ENCODE data around the gene RIC1.

RIC1 gene

DNA sequence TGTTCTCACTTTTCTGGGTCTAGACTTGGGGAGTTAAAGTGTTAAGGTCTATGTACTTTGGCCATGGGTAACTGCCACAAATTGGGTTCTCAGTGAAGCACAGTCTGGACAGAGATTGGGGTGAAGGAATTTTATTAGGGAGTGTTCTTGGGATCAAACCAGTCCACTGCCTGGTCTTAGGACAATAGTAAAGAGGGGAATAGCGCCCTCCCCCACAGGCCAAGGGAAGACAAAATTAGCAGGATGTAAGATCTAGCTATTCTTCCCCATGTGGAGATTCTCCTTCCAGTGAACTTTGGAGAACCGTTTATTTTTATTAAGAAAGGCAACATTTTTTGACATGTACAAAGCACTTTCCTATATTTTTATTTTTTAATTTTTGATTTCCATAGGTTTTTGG lies 18.4 kb upstream of the RIC1 start:
- TF ChIP-seq, protein P1, sequence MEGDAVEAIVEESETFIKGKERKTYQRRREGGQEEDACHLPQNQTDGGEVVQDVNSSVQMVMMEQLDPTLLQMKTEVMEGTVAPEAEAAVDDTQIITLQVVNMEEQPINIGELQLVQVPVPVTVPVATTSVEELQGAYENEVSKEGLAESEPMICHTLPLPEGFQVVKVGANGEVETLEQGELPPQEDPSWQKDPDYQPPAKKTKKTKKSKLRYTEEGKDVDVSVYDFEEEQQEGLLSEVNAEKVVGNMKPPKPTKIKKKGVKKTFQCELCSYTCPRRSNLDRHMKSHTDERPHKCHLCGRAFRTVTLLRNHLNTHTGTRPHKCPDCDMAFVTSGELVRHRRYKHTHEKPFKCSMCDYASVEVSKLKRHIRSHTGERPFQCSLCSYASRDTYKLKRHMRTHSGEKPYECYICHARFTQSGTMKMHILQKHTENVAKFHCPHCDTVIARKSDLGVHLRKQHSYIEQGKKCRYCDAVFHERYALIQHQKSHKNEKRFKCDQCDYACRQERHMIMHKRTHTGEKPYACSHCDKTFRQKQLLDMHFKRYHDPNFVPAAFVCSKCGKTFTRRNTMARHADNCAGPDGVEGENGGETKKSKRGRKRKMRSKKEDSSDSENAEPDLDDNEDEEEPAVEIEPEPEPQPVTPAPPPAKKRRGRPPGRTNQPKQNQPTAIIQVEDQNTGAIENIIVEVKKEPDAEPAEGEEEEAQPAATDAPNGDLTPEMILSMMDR (conservative IDR thresholded peaks at IDR 0.05; ENCODE audit: low read length), result peak; percentile 22; the same call in 1 of the 2 replicates
- no peak for TF ChIP-seq EZH2phosphoT487 (IDR thresholded peaks at IDR 0.05; ENCODE audit: borderline replicate concordance)
- no peak overlapping the region for H3K4me3 ChIP-seq (ENCODE audit: low read length, poor library complexity, severe bottlenecking)
- no peaks in the 10 kb centered on the region for H3K79me2 ChIP-seq (ENCODE audit: insufficient read depth, low read length)
- H3K27me3 ChIP-seq (ENCODE audit: insufficient read depth, low read length, poor library complexity, severe bottlenecking), result no peaks in the 10 kb centered on the region
- no peaks in the 10 kb centered on the region for H3K36me3 ChIP-seq (ENCODE audit: insufficient read depth, low read length)
- H4K20me1 ChIP-seq (ENCODE audit: insufficient read depth, low read length, poor library complexity, severe bottlenecking), result no peaks in the 10 kb centered on the region
- no peak overlapping the region for H3K4me2 ChIP-seq (ENCODE audit: low read depth, low read length, poor library complexity, severe bottlenecking)
- H3K9me3 ChIP-seq (ENCODE audit: insufficient read depth, low read depth, low read length), result no peaks in the 10 kb centered on the region
- H3F3A ChIP-seq (ENCODE audit: low read depth), result no peaks in the 10 kb centered on the region
- H3K9me2 ChIP-seq (replicated peaks; ENCODE audit: low read depth, low read length), result no peaks in the 10 kb centered on the region
- H2AFZ ChIP-seq (ENCODE audit: low read length), result no peak overlapping the region
- H3K4me1 ChIP-seq (ENCODE audit: insufficient read depth, low read length, poor library complexity, severe bottlenecking), result peaks cover 10% of the 10 kb centered on the region
- H3K9ac ChIP-seq (ENCODE audit: low read depth, low read length, poor library complexity, severe bottlenecking), result no peak overlapping the region

- H3K79me2 ChIP-seq (ENCODE audit: insufficient read depth, low read length), result no peaks in the 10 kb centered on the region
- H3K4me2 ChIP-seq (ENCODE audit: low read depth, low read length, poor library complexity, severe bottlenecking), result no peak overlapping the region
- TF ChIP-seq, protein P1 (conservative IDR thresholded peaks at IDR 0.05; ENCODE audit: low read length), result no peak
- no peak for TF ChIP-seq EZH2phosphoT487 (IDR thresholded peaks at IDR 0.05; ENCODE audit: borderline replicate concordance)
- H4K20me1 ChIP-seq (ENCODE audit: insufficient read depth, low read length, poor library complexity, severe bottlenecking), result no peaks in the 10 kb centered on the region
- no peak overlapping the region for H3K9ac ChIP-seq (ENCODE audit: low read depth, low read length, poor library complexity, severe bottlenecking)
- no peaks in the 10 kb centered on the region for H3F3A ChIP-seq (ENCODE audit: low read depth)
- H3K27me3 ChIP-seq (ENCODE audit: insufficient read depth, low read length, poor library complexity, severe bottlenecking), result no peaks in the 10 kb centered on the region
- H3K9me3 ChIP-seq (ENCODE audit: insufficient read depth, low read depth, low read length), result no peaks in the 10 kb centered on the region
- H3K4me1 ChIP-seq (ENCODE audit: insufficient read depth, low read length, poor library complexity, severe bottlenecking), result peaks cover 10% of the 10 kb centered on the region
- H3K4me3 ChIP-seq (ENCODE audit: low read length, poor library complexity, severe bottlenecking), result no peak overlapping the region
- H2AFZ ChIP-seq (ENCODE audit: low read length), result no peak overlapping the region
- no peaks in the 10 kb centered on the region for H3K36me3 ChIP-seq (ENCODE audit: insufficient read depth, low read length)
- no peaks in the 10 kb centered on the region for H3K9me2 ChIP-seq (replicated peaks; ENCODE audit: low read depth, low read length)
These were observed 17.4 kb upstream of the RIC1 start for GRCh38 chr9:5611321-5612184.

- Histone ChIP-seq H3K9me3 (ENCODE audit: insufficient read depth, low read depth, low read length) (no peaks in the 10 kb centered on the region), H3F3A (ENCODE audit: low read depth) (no peaks in the 10 kb centered on the region), H3K9me2 (replicated peaks; ENCODE audit: low read depth, low read length) (no peaks in the 10 kb centered on the region), H2AFZ (ENCODE audit: low read length) (no peak overlapping the region), H3K4me2 (ENCODE audit: low read depth, low read length, poor library complexity, severe bottlenecking) (no peak overlapping the region), H3K79me2 (ENCODE audit: insufficient read depth, low read length) (no peaks in the 10 kb centered on the region), H4K20me1 (ENCODE audit: insufficient read depth, low read length, poor library complexity, severe bottlenecking) (no peaks in the 10 kb centered on the region), H3K36me3 (ENCODE audit: insufficient read depth, low read length) (no peaks in the 10 kb centered on the region), H3K27me3 (ENCODE audit: insufficient read depth, low read length, poor library complexity, severe bottlenecking) (no peaks in the 10 kb centered on the region), H3K9ac (ENCODE audit: low read depth, low read length, poor library complexity, severe bottlenecking) (no peak overlapping the region), H3K4me1 (ENCODE audit: insufficient read depth, low read length, poor library complexity, severe bottlenecking) (peaks cover 10% of the 10 kb centered on the region), H3K4me3 (ENCODE audit: low read length, poor library complexity, severe bottlenecking) (no peak overlapping the region)
- no peak for TF ChIP-seq EZH2phosphoT487 (IDR thresholded peaks at IDR 0.05; ENCODE audit: borderline replicate concordance)
- TF ChIP-seq, protein P1 (conservative IDR thresholded peaks at IDR 0.05; ENCODE audit: low read length), result no peak
These were observed 16.7 kb upstream of the RIC1 start for GRCh38 chr9:5612185-5612530.

Measured in Loucy (cell line).